Ovary (tissue), 3 donors: ENCODE measurements around the gene SLC19A1.

Experiments used
- CTCF ChIP-seq, 3 donors: fragments of 450-650 bp in 2 of 3; fragments of 200-600 bp in 1 of 3; IDR thresholded peaks; one replicate each; pipeline versions ENCODE4 v1.5.1 to v1.8.0; 2016 to 2022; ENCODE audit warnings: antibody characterized with exemption in 3 of 3, mild to moderate bottlenecking in 1 of 3
- POLR2A ChIP-seq: fragments of 450-650 bp; IDR thresholded peaks from one replicate; pipeline ENCODE4 v1.6.1; 2017; ENCODE audit warnings: antibody characterized with exemption, mild to moderate bottlenecking, moderate library complexity
- donor health status: DM: no; HTN: no; CAD: no.

DNA sequence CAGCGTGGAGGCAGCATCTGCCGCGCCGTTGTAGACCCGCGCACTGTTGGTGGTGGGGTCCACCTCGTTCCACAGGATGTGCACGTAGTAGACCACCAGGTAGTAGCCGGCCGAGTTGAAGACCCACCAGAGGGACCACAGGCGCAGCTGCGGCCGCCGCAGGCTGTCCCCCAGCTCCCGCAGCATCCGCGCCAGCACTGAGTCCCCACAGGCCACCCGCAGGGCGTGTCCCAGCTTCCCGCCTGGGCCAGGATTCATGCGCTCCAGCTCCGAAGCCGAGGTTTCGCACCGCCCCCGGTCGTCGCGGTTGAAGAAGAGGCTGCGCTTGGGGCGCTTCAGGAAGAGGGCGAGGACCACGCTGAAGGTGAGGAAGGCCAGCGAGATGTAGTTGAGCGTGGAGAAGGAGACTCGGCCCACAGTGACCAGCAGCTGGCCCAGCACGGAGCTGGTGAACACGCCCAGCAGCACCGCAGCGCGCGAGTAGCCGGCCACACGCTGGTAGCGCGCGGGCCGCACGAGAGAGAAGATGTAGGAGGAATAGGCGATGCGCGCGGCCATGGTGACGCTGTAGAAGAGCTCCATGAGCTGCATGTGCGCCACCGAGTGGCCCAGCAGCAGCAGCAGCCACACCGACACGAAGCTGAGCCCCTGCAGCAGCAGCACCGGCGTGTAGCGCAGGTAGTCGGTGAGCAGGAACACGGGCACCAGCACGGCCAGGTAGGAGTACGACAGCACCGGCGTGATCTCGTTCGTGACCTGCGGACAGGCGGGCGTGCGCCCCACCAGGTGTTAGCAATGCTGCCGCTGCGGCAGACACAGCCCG lies 10.6 kb downstream of the SLC19A1 start:
- TF ChIP-seq CTCF (IDR thresholded peaks at IDR 0.05): no peak
- TF ChIP-seq POLR2A: no peak
